Breast epithelium (tissue), 3 donors: ENCODE measurements around the gene SLC15A3.

Experiments used
- CTCF ChIP-seq, 3 donors: fragments of 450-650 bp; IDR thresholded peaks; one replicate each; pipeline ENCODE4 v1.5.1; 2016 to 2017; ENCODE audit warnings: antibody characterized with exemption in 3 of 3, mild to moderate bottlenecking in 3 of 3, moderate library complexity in 3 of 3
- POLR2A ChIP-seq: fragments of 450-650 bp; IDR thresholded peaks from one replicate; pipeline ENCODE4 v1.6.1; 2016; ENCODE audit warnings: antibody characterized with exemption, mild to moderate bottlenecking, moderate library complexity
- POLR2AphosphoS5 ChIP-seq, 3 donors: sonication (generic); formaldehyde crosslinking; IDR thresholded peaks; one replicate each; pipeline ENCODE4 v1.6.1; 2017; ENCODE audit warnings: antibody characterized with exemption in 3 of 3

- TF ChIP-seq POLR2A (no peak), CTCF (IDR thresholded peaks at IDR 0.05) (no peak), POLR2AphosphoS5 (IDR thresholded peaks at IDR 0.05) (no peak)
These were observed 25.9 kb upstream of the SLC15A3 start for GRCh38 chr11:60977836-60978235.
